Measurements from ENCODE around the gene CELF4. TPM values are rescaled to one million over a fixed set of nuclear protein-coding genes. Genes with fewer than 3 reads are reported as not detected.

CELF4 gene
- total RNA-seq, 2 donors from 2014 or later = not detected

- H3K4me1 Mint-ChIP-seq = no peaks in the 10 kb centered on the region
- no peaks in the 10 kb centered on the region for H3K36me3 Mint-ChIP-seq (ENCODE audit: low read depth)
These were observed 127.0 kb downstream of the CELF4 start for GRCh38 chr18:37438417-37439180.

GRCh38 chr18:37435996-37436395, 129.6 kb downstream of the CELF4 start:
- no peak for ATAC-seq (replicated peaks)
- H3K36me3 Mint-ChIP-seq (ENCODE audit: low read depth) = no peaks in the 10 kb centered on the region
- H3K4me1 Mint-ChIP-seq = no peaks in the 10 kb centered on the region
- H3K9me3 Mint-ChIP-seq = no peaks in the 10 kb centered on the region
- H3K27me3 Mint-ChIP-seq = peaks cover 3% of the 10 kb centered on the region
- no peak overlapping the region for H3K4me3 Mint-ChIP-seq
- H3K27ac Mint-ChIP-seq = no peak overlapping the region

More at GRCh38 chr18:37438417-37439180, 127.0 kb downstream of the CELF4 start:
- Mint-ChIP-seq H3K9me3 (no peaks in the 10 kb centered on the region), H3K27ac (no peak overlapping the region), H3K27me3 (peaks cover 6% of the 10 kb centered on the region), H3K4me3 (no peak overlapping the region)
- ATAC-seq (replicated peaks) = no peak

- Mint-ChIP-seq H3K4me1 (no peaks in the 10 kb centered on the region), H3K36me3 (ENCODE audit: low read depth) (no peaks in the 10 kb centered on the region), H3K27ac (no peak overlapping the region), H3K4me3 (no peak overlapping the region), H3K27me3 (peaks cover 3% of the 10 kb centered on the region), H3K9me3 (no peaks in the 10 kb centered on the region)
- ATAC-seq (replicated peaks) = no peak
These were observed 130.3 kb downstream of the CELF4 start for GRCh38 chr18:37435150-37435867.

DNA sequence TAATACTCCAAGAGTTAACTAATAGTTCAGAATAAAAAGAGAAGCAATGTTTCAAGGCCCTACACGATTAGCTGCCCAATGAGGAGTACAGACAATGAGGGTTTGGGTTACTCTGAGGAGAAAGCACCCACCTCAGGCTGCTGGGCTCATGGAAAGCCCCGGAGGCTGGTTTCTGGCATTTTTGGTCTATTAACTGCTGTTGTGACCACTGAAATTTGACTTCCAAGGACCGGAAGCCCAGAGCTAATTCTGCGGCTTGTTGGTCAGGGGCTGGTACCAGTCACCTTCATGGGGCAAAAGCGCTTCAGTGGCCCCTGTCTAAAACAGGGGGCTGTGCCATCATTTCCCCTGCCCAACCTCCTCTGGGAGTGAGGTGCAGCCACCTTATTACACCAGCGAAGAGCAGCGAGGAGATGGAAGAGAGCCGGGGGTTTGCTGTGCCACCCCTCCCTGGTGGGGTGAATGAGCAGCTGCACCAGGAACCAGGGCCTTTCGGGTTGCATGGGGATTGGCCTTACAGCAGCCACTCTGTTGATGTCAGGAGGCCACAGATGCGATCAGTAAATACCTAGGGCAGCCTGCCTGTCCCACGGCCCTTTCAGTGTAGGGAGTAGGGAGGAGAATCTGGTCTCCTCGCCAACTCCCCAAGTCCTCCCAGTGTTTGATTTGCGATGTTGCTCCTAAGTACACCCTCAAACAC, 131.3 kb downstream of the CELF4 start:
- Mint-ChIP-seq H3K36me3 (ENCODE audit: low read depth) (no peaks in the 10 kb centered on the region), H3K27ac (no peak overlapping the region), H3K4me1 (no peaks in the 10 kb centered on the region), H3K4me3 (no peak overlapping the region), H3K9me3 (no peaks in the 10 kb centered on the region), H3K27me3 (peaks cover 3% of the 10 kb centered on the region)
- no peak for ATAC-seq (replicated peaks)

DNA sequence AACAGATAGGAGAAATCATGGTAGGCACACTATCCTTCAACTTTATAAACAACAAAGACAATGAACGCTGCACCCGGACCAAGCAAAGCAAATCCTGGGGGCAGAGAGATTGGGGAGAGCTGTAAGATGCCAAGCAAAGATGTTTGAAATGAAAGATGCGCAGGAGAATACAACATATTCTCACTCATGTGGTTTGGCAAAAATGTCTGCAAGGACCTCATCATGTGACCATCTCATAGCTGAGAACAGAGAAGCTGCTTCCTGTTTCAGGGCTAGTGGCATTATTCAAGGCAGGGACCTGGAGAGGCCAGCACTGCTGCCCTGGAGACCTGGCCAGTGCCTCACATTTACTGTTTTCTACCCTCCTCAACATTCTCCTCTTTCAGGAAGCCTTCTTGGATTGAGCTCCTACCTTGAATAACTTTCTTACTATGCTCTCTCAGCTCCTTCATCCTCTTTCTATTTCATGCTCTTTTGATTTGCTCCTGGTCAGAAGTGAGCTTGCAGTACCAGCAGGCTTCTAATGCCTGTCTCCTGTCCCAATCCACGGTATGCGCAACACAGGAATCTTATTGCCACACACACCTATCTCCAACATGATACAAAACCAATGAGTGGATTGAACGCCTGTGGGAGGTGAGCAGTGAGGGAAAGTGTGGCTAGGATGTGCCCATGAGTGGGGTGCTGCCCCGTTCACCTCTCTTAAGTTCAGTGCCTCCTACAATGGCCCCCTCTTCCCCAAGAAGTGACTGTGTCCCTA, 133.0 kb downstream of the CELF4 start:
- no peaks in the 10 kb centered on the region for H3K4me1 Mint-ChIP-seq
- no peaks in the 10 kb centered on the region for H3K9me3 Mint-ChIP-seq
- H3K36me3 Mint-ChIP-seq (ENCODE audit: low read depth) = no peaks in the 10 kb centered on the region
- H3K27ac Mint-ChIP-seq = no peak overlapping the region
- H3K4me3 Mint-ChIP-seq = no peak overlapping the region
- peaks cover 3% of the 10 kb centered on the region for H3K27me3 Mint-ChIP-seq
- no peak for ATAC-seq (replicated peaks)

DNA sequence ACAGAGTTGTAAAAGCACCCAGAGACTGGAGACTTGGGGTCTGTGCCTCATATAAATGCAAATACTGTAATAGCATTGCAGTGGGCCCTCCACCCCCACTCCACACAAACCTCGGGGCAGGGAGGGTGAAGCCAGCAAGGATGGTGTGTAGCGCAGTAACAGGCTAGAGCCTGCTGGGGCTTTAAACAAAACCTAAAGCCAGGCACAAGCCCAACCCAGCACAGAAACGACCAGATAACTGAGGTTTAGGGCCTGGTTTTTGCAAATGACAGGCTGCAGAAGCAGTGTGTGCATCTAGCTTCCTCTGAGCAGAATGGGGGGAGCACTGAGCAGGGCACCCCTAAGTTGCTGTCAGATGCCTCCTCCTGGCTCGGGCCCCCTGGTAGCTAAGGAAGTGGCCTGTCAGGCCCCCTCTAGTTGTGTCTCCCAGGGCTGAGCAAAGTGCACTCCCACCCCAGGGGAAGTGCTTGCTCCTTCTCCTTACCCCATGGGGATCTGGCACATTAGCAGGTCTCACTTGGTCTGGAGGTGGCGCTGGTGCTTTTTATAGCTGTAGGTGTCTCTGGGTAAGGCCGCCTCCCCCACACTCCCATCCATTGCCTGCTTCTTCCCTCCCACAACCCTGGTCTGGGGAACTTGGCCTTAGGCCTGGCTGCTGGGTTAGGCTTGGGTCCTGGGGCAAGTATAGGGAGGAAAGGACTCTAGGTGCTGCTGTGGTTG, 135.1 kb downstream of the CELF4 start:
- Mint-ChIP-seq H3K9me3 (no peaks in the 10 kb centered on the region), H3K4me3 (no peak overlapping the region), H3K4me1 (no peaks in the 10 kb centered on the region), H3K36me3 (ENCODE audit: low read depth) (no peaks in the 10 kb centered on the region), H3K27ac (no peak overlapping the region), H3K27me3 (peaks cover under 1% of the 10 kb centered on the region)
- no peak for ATAC-seq (replicated peaks)

DNA sequence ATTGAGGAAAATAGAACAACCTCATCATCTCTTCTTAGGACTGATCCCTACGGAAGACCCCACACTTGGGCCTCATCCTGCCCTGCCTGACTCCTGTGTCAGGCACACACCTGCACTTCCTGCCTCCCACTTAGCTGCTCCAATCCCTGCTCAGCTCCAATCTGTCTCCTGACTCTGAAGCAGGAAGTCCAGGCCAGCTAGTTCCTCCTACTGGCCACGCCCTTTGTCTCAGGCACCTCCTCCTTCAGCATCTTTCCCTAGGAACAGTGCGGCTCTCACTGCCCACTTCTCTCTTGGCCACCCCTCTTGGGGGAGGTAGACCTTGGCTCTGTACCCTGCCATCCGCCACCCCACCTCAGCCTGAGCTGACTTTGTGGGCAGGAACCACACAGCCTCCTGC, 135.8 kb downstream of the CELF4 start:
- Mint-ChIP-seq H3K36me3 (ENCODE audit: low read depth) (no peaks in the 10 kb centered on the region), H3K27me3 (no peaks in the 10 kb centered on the region), H3K27ac (no peak overlapping the region), H3K4me1 (no peaks in the 10 kb centered on the region), H3K9me3 (no peaks in the 10 kb centered on the region), H3K4me3 (no peak overlapping the region)
- ATAC-seq (replicated peaks) = no peak

DNA sequence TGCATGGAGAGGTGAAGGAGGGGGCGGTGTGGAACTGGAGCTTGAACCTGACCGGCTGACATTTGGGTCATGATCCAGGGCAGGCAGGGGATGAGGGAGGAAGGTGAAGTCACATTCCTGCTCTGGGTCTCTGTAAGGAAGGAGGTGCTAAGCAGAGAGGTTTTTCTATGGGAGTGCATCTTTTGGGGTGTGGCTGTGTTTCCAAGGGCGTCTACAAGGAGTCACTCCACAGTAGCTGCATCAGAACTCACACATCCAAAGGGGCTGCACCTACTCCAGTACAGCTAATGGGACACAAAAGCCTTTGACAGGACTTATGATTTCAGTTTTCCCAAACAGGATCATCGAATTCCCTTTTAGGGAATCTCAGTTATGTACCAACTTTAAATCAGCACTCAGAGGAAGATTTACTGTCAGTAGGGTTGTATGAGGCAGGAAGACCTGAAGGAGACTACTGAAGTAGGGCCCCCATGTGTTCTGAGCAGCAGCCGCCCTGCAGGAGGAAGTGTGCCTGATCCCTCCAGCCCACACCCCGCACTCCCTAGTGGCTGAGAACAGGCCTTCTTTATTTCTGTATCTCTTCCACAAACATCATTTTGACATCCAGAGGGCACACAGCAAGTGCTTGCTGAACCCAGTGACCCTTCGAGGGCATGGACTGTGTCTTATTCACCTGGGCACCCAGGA, 137.2 kb downstream of the CELF4 start:
- no peaks in the 10 kb centered on the region for H3K4me1 Mint-ChIP-seq

GRCh38 chr18:37426586-37426985, 139.0 kb downstream of the CELF4 start:
- Mint-ChIP-seq H3K4me1 (no peaks in the 10 kb centered on the region), H3K9me3 (no peaks in the 10 kb centered on the region), H3K27me3 (no peaks in the 10 kb centered on the region), H3K36me3 (ENCODE audit: low read depth) (no peaks in the 10 kb centered on the region), H3K27ac (no peak overlapping the region), H3K4me3 (no peak overlapping the region)
- no peak for ATAC-seq (replicated peaks)

More for the DNA sequence above, 137.2 kb downstream of the CELF4 start:
- Mint-ChIP-seq H3K4me3 (no peak overlapping the region), H3K27ac (no peak overlapping the region), H3K9me3 (no peaks in the 10 kb centered on the region), H3K27me3 (no peaks in the 10 kb centered on the region), H3K36me3 (ENCODE audit: low read depth) (no peaks in the 10 kb centered on the region)
- no peak for ATAC-seq (replicated peaks)

DNA sequence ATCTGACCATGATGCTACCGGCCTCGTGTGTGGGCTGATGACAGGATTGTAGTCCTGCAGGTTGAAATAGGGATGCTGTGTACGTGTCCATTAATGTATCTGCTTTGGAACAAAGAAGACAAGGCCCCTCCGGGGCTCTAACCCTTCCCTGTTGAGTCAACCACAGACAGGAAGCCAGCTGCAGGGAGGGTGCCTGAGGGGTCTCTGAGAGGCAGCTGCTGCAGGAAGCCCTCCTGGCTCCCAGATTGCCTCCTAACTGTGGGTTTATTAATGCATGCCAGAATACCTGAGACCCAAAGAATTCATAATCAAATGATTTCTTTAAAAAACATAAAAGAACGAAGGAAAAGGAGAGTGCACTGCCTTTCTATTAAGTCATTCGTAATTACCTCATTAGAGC, 140.4 kb downstream of the CELF4 start:
- Mint-ChIP-seq H3K4me3 (no peak overlapping the region), H3K4me1 (no peaks in the 10 kb centered on the region), H3K27me3 (peaks cover 2% of the 10 kb centered on the region), H3K27ac (no peak overlapping the region), H3K9me3 (no peaks in the 10 kb centered on the region), H3K36me3 (ENCODE audit: low read depth) (no peaks in the 10 kb centered on the region)
- ATAC-seq (replicated peaks) = no peak

DNA sequence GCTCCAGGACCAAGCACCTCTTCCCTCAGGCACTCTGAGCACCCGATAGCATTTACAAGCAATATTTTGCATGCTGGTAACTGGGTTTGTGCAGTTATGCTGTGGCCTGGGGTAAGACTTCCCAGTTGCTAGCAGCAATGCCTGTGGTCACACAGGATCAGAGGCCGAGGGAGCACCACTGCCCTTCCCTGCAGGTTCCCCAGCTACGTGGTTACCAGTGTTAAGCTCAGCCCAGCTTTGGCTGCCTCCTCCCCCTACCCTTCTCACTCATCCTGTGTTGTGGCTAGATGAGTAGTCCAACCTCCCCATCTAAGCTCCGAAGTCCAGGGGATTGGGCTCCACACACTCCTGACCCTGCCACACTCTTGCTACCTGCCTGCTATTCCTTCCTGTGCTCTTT, 141.1 kb downstream of the CELF4 start:
- Mint-ChIP-seq H3K4me1 (no peaks in the 10 kb centered on the region), H3K9me3 (no peaks in the 10 kb centered on the region), H3K27ac (no peak overlapping the region), H3K36me3 (ENCODE audit: low read depth) (no peaks in the 10 kb centered on the region), H3K27me3 (peaks cover 4% of the 10 kb centered on the region), H3K4me3 (no peak overlapping the region)
- peak; percentile 9 for ATAC-seq (replicated peaks)

DNA sequence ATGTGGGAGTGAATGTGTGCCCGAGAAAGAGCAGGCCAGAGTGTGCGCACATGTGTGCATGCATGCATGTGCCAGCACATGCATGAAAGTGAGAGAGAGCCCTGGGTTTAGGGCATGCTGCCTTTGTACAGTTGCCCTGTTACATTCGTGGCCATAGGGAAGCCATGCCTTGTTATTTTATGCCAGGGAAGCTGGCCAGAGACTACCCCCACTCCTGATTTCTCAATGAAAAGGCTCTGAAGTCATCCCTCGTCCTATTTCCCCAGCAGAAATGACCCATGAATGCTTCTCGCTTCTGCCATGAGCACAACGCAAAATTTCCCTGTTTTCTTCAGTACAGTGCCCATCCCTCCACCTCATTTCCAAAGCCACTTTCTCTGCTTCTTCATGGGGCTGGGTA, 143.0 kb downstream of the CELF4 start:
- Mint-ChIP-seq H3K4me3 (no peak overlapping the region), H3K27me3 (peaks cover 4% of the 10 kb centered on the region), H3K36me3 (ENCODE audit: low read depth) (no peaks in the 10 kb centered on the region), H3K27ac (no peak overlapping the region), H3K9me3 (no peaks in the 10 kb centered on the region), H3K4me1 (no peaks in the 10 kb centered on the region)
- ATAC-seq (replicated peaks) = no peak

DNA sequence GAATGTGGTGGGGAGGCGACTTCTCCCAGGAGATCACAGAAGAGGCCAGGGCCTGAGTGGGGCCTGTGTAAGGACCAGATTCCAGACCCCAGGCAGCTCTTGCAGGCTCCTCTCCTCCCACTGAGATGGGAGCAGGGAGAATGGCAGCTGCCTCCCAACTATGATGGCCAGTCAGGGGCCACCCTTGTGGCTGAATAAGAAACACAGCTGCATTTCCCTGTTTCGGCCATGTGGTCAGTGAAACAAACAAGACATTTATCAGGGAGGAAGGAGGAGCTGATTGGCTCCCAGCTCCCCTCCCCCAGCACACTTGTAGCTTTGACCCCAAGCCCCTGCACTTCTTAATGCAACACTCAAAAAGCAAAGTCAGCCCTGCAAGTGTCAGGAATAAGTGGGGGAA, 143.5 kb downstream of the CELF4 start:
- H3K4me3 Mint-ChIP-seq = no peak overlapping the region
- no peaks in the 10 kb centered on the region for H3K36me3 Mint-ChIP-seq (ENCODE audit: low read depth)
- no peak for ATAC-seq (replicated peaks)
- no peaks in the 10 kb centered on the region for H3K4me1 Mint-ChIP-seq
- H3K9me3 Mint-ChIP-seq = no peaks in the 10 kb centered on the region
- peaks cover 4% of the 10 kb centered on the region for H3K27me3 Mint-ChIP-seq
- no peak overlapping the region for H3K27ac Mint-ChIP-seq

Measured in activated T-helper 17 cell treated with anti-CD3 and anti-CD28 coated beads, Interleukin-2, amount 50 U/mL, for 72 hours (primary cell).